Loucy (cell line): ENCODE data around the gene LYPD5.

Experiments used
- H2AFZ ChIP-seq: fragments of 200-600 bp; sonication (generic); 2 replicates; pipeline ENCODE4 v1.6.0; 2016; ENCODE audit warnings: antibody characterized with exemption, mild to moderate bottlenecking, low read length, moderate library complexity
- H3F3A ChIP-seq: fragments of 200-600 bp; 2 replicates; pipeline ENCODE4 v1.6.0; 2016; ENCODE audit warnings: antibody characterized with exemption, low read depth, mild to moderate bottlenecking
- H3K27me3 ChIP-seq: fragments of 200-600 bp; sonication (generic); 2 replicates; pipeline ENCODE4 v1.6.1; 2014; ENCODE audit warnings: low read length, mild to moderate bottlenecking; ENCODE audit not compliant: insufficient read depth, poor library complexity, severe bottlenecking
- H3K36me3 ChIP-seq: fragments of 200-600 bp; sonication (generic); 2 replicates; pipeline ENCODE4 v1.6.1; 2016; ENCODE audit warnings: low read length; ENCODE audit not compliant: insufficient read depth
- H3K4me1 ChIP-seq: fragments of 200-600 bp; sonication (generic); 2 replicates; pipeline ENCODE4 v1.5.1; 2014; ENCODE audit warnings: low read length, mild to moderate bottlenecking; ENCODE audit not compliant: insufficient read depth, poor library complexity, severe bottlenecking
- H3K4me2 ChIP-seq: fragments of 200-600 bp; sonication (generic); 2 replicates; pipeline ENCODE4 v1.6.0; 2014; ENCODE audit warnings: antibody characterized with exemption, low read length, low read depth, mild to moderate bottlenecking; ENCODE audit not compliant: poor library complexity, severe bottlenecking
- H3K4me3 ChIP-seq: fragments of 200-600 bp; sonication (generic); 2 replicates; pipeline ENCODE4 v1.5.1; 2014; ENCODE audit warnings: low read length, mild to moderate bottlenecking, mixed read lengths; ENCODE audit not compliant: poor library complexity, severe bottlenecking
- H3K79me2 ChIP-seq: fragments of 200-600 bp; sonication (generic); 2 replicates; pipeline ENCODE4 v1.6.1; 2014; ENCODE audit warnings: low read length; ENCODE audit not compliant: insufficient read depth
- H3K9ac ChIP-seq: fragments of 200-600 bp; sonication (generic); 2 replicates; pipeline ENCODE4 v1.6.0; 2014; ENCODE audit warnings: mild to moderate bottlenecking, low read depth, low read length, moderate library complexity; ENCODE audit not compliant: poor library complexity, severe bottlenecking
- H3K9me2 ChIP-seq: fragments of 200-600 bp; sonication (generic); replicated peaks from 2 replicates; pipeline ENCODE4 v1.6.1; 2016; ENCODE audit warnings: low read depth, low read length, mixed read lengths
- H3K9me3 ChIP-seq: fragments of 200-600 bp; sonication (generic); 2 replicates; pipeline ENCODE4 v1.6.1; 2014; ENCODE audit warnings: mild to moderate bottlenecking, antibody characterized with exemption, low read length, low read depth; ENCODE audit not compliant: insufficient read depth
- H4K20me1 ChIP-seq: fragments of 200-600 bp; sonication (generic); 2 replicates; pipeline ENCODE4 v1.6.0; 2014; ENCODE audit warnings: antibody characterized with exemption, low read length, mild to moderate bottlenecking; ENCODE audit not compliant: insufficient read depth, poor library complexity, severe bottlenecking
- CTCF ChIP-seq: fragments of 200-600 bp; sonication (generic); conservative IDR thresholded peaks from 2 replicates; pipeline ENCODE4 v1.5.1; 2014; ENCODE audit warnings: mild to moderate bottlenecking, antibody characterized with exemption, low read length
- EZH2phosphoT487 ChIP-seq: fragments of 200-600 bp; IDR thresholded peaks from 2 replicates; pipeline ENCODE4 v1.6.1; 2018; ENCODE audit warnings: antibody characterized with exemption, mild to moderate bottlenecking, moderate library complexity, borderline replicate concordance

The LYPD5 gene

GRCh38 chr19:43751466-43752220, 50.6 kb downstream of the LYPD5 start:
- Histone ChIP-seq H3K9me2 (no peaks in the 10 kb centered on the region), H2AFZ (no peak overlapping the region), H3K9ac (no peak overlapping the region), H3K4me2 (peak overlapping the region; percentile 90), H3K36me3 (peaks cover 39% of the 10 kb centered on the region; the same call in 1 of the 2 replicates), H3K9me3 (no peaks in the 10 kb centered on the region), H3K27me3 (no peaks in the 10 kb centered on the region), H3K79me2 (peaks cover 48% of the 10 kb centered on the region), H3K4me3 (peak overlapping the region; percentile 5), H3K4me1 (peaks cover 21% of the 10 kb centered on the region), H4K20me1 (peaks cover 20% of the 10 kb centered on the region), H3F3A (0 out of 2 replicates have a peak, but pooled peaks cover 3% of the 10 kb centered on the region)
- TF ChIP-seq EZH2phosphoT487 (no peak), CTCF (no peak)

- Histone ChIP-seq H4K20me1 (peaks cover 20% of the 10 kb centered on the region), H3K9me2 (no peaks in the 10 kb centered on the region), H2AFZ (no peak overlapping the region), H3K4me1 (peaks cover 13% of the 10 kb centered on the region), H3K36me3 (peaks cover 49% of the 10 kb centered on the region; the same call in 1 of the 2 replicates), H3K9me3 (no peaks in the 10 kb centered on the region), H3K4me3 (no peak overlapping the region), H3K79me2 (peaks cover 33% of the 10 kb centered on the region), H3K27me3 (no peaks in the 10 kb centered on the region), H3K9ac (no peak overlapping the region), H3F3A (no peaks in the 10 kb centered on the region), H3K4me2 (peak overlapping the region; percentile 10)
- TF ChIP-seq EZH2phosphoT487 = no peak
- TF ChIP-seq CTCF = no peak
Observed at GRCh38 chr19:43749898-43750297, 52.3 kb downstream of the LYPD5 start.

- no peak overlapping the region for H3K9ac ChIP-seq
- peaks cover 20% of the 10 kb centered on the region for H4K20me1 ChIP-seq
- H3K4me1 ChIP-seq = peaks cover 13% of the 10 kb centered on the region
- H3K36me3 ChIP-seq = peaks cover 55% of the 10 kb centered on the region; the same call in 1 of the 2 replicates
- peaks cover 31% of the 10 kb centered on the region for H3K79me2 ChIP-seq
- H3F3A ChIP-seq = no peaks in the 10 kb centered on the region
- no peak overlapping the region for H2AFZ ChIP-seq
- no peaks in the 10 kb centered on the region for H3K9me3 ChIP-seq
- H3K4me2 ChIP-seq = no peak overlapping the region
- TF ChIP-seq CTCF = no peak
- TF ChIP-seq EZH2phosphoT487 = no peak
- no peaks in the 10 kb centered on the region for H3K27me3 ChIP-seq
- H3K4me3 ChIP-seq = no peak overlapping the region
- no peaks in the 10 kb centered on the region for H3K9me2 ChIP-seq
Observed at GRCh38 chr19:43749152-43749551, 53.1 kb downstream of the LYPD5 start.
